ENCODE measurements around the gene TRABD2B. TPM values are rescaled to one million over a fixed set of nuclear protein-coding genes. Genes with fewer than 3 reads are reported as not detected.

Gene TRABD2B
- total and polyA plus RNA-seq, 2 donors from 2014 or later = 19.8 to 62.0 TPM

GRCh38 chr1:47914218-47914938 lies 82.8 kb downstream of the TRABD2B start:
- Histone ChIP-seq H3K9ac (ENCODE audit: low read length in 3 of 3) (no peak overlapping the region), H3K4me3 (ENCODE audit: low read length in 3 of 3) (no peak overlapping the region), H3K27me3 (ENCODE audit: control insufficient read depth, insufficient read depth, low read length) (no peaks in the 10 kb centered on the region), H3K9me3 (ENCODE audit: control insufficient read depth in 2 of 3, insufficient read depth in 1 of 3, low read length in 3 of 3) (no peaks in the 10 kb centered on the region), H3K4me1 (ENCODE audit: control insufficient read depth in 2 of 3, insufficient read depth in 2 of 3, low read depth in 1 of 3, low read length in 3 of 3) (peaks cover 0 to 31% (median 19%) of the 10 kb centered on the region in 3 donors), H3K27ac (ENCODE audit: low read depth in 2 of 2, low read length in 2 of 2) (no peak overlapping the region), H3K36me3 (ENCODE audit: control insufficient read depth in 2 of 3, insufficient read depth in 3 of 3, low read length in 3 of 3) (no peaks in the 10 kb centered on the region)
- no peak for TF ChIP-seq CTCF (IDR thresholded peaks at IDR 0.05; ENCODE audit: borderline replicate concordance, extremely low read depth, insufficient read depth)
- intact Hi-C loops (cut with DNase I) = no loop called here
- FAIRE-seq = no peak
- peak in 3 of 5 donors; percentile 30 to 58 (median 31) for DNase-seq

GRCh38 chr1:47913225-47913823 lies 83.9 kb downstream of the TRABD2B start:
- no peaks in the 10 kb centered on the region for H3K36me3 ChIP-seq (ENCODE audit: control insufficient read depth in 2 of 3, insufficient read depth in 3 of 3, low read length in 3 of 3)
- FAIRE-seq = no peak
- intact Hi-C loops (cut with DNase I) = no loop called here

DNA sequence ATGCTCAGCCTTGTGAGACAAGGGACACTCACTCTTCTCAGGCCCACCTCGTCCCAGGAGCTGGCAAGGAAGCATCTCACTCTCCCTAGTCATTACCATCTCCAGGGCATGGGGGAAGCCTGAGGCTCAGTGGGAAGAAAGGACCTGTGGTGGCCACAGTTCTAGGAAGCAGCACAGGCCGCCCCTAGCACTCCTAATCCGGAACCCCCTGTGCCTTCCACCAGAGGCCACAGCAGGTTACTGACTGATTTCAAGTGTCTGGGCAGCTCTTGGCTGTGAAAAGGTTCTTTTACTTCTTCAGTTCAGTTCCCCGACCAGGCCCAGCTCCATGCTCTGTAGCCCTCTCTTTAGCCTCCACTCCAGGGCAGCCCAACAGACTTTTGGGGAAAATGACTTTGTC lies 84.4 kb downstream of the TRABD2B start:
- FAIRE-seq = no peak
- no peaks in the 10 kb centered on the region for H3K9me3 ChIP-seq (ENCODE audit: control insufficient read depth in 2 of 3, insufficient read depth in 1 of 3, low read length in 3 of 3)
- H3K27me3 ChIP-seq (ENCODE audit: control insufficient read depth, insufficient read depth, low read length) = no peaks in the 10 kb centered on the region
- DNase-seq = no peak
- H3K4me3 ChIP-seq (ENCODE audit: low read length in 3 of 3) = no peak overlapping the region
- intact Hi-C loops (cut with DNase I) = no loop called here
- H3K4me1 ChIP-seq (ENCODE audit: control insufficient read depth in 2 of 3, insufficient read depth in 2 of 3, low read depth in 1 of 3, low read length in 3 of 3) = peaks cover 0 to 22% (median 7%) of the 10 kb centered on the region in 3 donors
- H3K9ac ChIP-seq (ENCODE audit: low read length in 3 of 3) = no peak overlapping the region
- no peak for TF ChIP-seq CTCF (IDR thresholded peaks at IDR 0.05; ENCODE audit: borderline replicate concordance, extremely low read depth, insufficient read depth)
- H3K27ac ChIP-seq (ENCODE audit: low read depth in 2 of 2, low read length in 2 of 2) = no peak overlapping the region
- H3K36me3 ChIP-seq (ENCODE audit: control insufficient read depth in 2 of 3, insufficient read depth in 3 of 3, low read length in 3 of 3) = no peaks in the 10 kb centered on the region

More at GRCh38 chr1:47913225-47913823, 83.9 kb downstream of the TRABD2B start:
- Histone ChIP-seq H3K4me1 (ENCODE audit: control insufficient read depth in 2 of 3, insufficient read depth in 2 of 3, low read depth in 1 of 3, low read length in 3 of 3) (peaks cover 0 to 22% (median 9%) of the 10 kb centered on the region in 3 donors), H3K4me3 (ENCODE audit: low read length in 3 of 3) (no peak overlapping the region), H3K27me3 (ENCODE audit: control insufficient read depth, insufficient read depth, low read length) (no peaks in the 10 kb centered on the region), H3K9me3 (ENCODE audit: control insufficient read depth in 2 of 3, insufficient read depth in 1 of 3, low read length in 3 of 3) (no peaks in the 10 kb centered on the region), H3K27ac (ENCODE audit: low read depth in 2 of 2, low read length in 2 of 2) (no peak overlapping the region), H3K9ac (ENCODE audit: low read length in 3 of 3) (no peak overlapping the region)
- TF ChIP-seq CTCF (IDR thresholded peaks at IDR 0.05; ENCODE audit: borderline replicate concordance, extremely low read depth, insufficient read depth) = no peak
- no peak for DNase-seq

All from kidney (tissue), 14 donors.